ENCODE data around the gene DSCAM.

DSCAM gene

DNA sequence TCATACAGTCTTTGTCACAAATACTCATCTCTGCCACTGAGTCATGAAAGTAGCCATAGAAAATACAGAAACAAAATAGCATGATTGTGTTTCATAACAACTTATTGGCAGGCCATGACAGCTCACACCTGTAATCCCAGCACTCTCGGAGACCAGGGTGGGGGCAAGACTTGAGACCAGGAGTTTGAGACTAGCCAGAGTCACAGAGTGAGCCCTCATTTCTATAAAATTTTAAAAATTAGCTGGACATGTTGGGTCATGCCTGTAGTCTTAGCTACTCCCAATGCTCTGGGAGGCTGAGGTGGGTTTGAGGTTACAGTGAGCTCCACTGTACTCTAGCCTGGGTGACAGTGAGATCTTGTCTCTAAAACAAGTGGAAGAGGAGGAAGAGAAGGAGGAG lies 568.6 kb downstream of the DSCAM start:
- no peak for TF ChIP-seq EZH2phosphoT487 (conservative IDR thresholded peaks at IDR 0.05; ENCODE audit: low read length)
- TF ChIP-seq, protein P1, sequence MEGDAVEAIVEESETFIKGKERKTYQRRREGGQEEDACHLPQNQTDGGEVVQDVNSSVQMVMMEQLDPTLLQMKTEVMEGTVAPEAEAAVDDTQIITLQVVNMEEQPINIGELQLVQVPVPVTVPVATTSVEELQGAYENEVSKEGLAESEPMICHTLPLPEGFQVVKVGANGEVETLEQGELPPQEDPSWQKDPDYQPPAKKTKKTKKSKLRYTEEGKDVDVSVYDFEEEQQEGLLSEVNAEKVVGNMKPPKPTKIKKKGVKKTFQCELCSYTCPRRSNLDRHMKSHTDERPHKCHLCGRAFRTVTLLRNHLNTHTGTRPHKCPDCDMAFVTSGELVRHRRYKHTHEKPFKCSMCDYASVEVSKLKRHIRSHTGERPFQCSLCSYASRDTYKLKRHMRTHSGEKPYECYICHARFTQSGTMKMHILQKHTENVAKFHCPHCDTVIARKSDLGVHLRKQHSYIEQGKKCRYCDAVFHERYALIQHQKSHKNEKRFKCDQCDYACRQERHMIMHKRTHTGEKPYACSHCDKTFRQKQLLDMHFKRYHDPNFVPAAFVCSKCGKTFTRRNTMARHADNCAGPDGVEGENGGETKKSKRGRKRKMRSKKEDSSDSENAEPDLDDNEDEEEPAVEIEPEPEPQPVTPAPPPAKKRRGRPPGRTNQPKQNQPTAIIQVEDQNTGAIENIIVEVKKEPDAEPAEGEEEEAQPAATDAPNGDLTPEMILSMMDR (IDR thresholded peaks at IDR 0.05; ENCODE audit: insufficient read depth, low read length, poor library complexity, severe bottlenecking), result no peak
- Histone ChIP-seq H3K9ac (ENCODE audit: low read length) (no peak overlapping the region), H3K9me3 (ENCODE audit: insufficient read depth, low read length) (no peaks in the 10 kb centered on the region), H3K36me3 (ENCODE audit: low read length) (no peaks in the 10 kb centered on the region), H3F3A (ENCODE audit: insufficient read depth) (no peaks in the 10 kb centered on the region), H3K4me2 (ENCODE audit: low read depth, low read length, poor library complexity, severe bottlenecking) (no peak overlapping the region), H3K4me3 (ENCODE audit: insufficient read depth, low read length, poor library complexity, severe bottlenecking) (no peak overlapping the region), H3K79me2 (ENCODE audit: insufficient read depth, low read length) (no peaks in the 10 kb centered on the region), H4K20me1 (ENCODE audit: low read depth, low read length) (no peaks in the 10 kb centered on the region), H3K9me2 (replicated peaks; ENCODE audit: insufficient read depth, low read length) (no peaks in the 10 kb centered on the region), H3K27me3 (ENCODE audit: low read length) (no peaks in the 10 kb centered on the region), H2AFZ (ENCODE audit: low read depth, low read length, severe bottlenecking) (no peak overlapping the region), H3K27ac (ENCODE audit: low read depth, low read length) (no peak overlapping the region)

- Histone ChIP-seq H3K9ac (ENCODE audit: low read length) (no peak overlapping the region), H3K36me3 (ENCODE audit: low read length) (no peaks in the 10 kb centered on the region), H3K27me3 (ENCODE audit: low read length) (no peaks in the 10 kb centered on the region), H4K20me1 (ENCODE audit: low read depth, low read length) (no peaks in the 10 kb centered on the region), H3K9me3 (ENCODE audit: insufficient read depth, low read length) (no peaks in the 10 kb centered on the region), H3K4me2 (ENCODE audit: low read depth, low read length, poor library complexity, severe bottlenecking) (no peak overlapping the region), H3K4me3 (ENCODE audit: insufficient read depth, low read length, poor library complexity, severe bottlenecking) (no peak overlapping the region), H2AFZ (ENCODE audit: low read depth, low read length, severe bottlenecking) (no peak overlapping the region), H3K9me2 (replicated peaks; ENCODE audit: insufficient read depth, low read length) (no peaks in the 10 kb centered on the region), H3K27ac (ENCODE audit: low read depth, low read length) (no peak overlapping the region), H3K79me2 (ENCODE audit: insufficient read depth, low read length) (no peaks in the 10 kb centered on the region), H3F3A (ENCODE audit: insufficient read depth) (no peaks in the 10 kb centered on the region)
- TF ChIP-seq, protein P1 (IDR thresholded peaks at IDR 0.05; ENCODE audit: insufficient read depth, low read length, poor library complexity, severe bottlenecking), result no peak
- no peak for TF ChIP-seq EZH2phosphoT487 (conservative IDR thresholded peaks at IDR 0.05; ENCODE audit: low read length)
Observed at GRCh38 chr21:40276001-40276400, 571.0 kb downstream of the DSCAM start.

GRCh38 chr21:40272037-40272436 lies 574.9 kb downstream of the DSCAM start:
- H3K27ac ChIP-seq (ENCODE audit: low read depth, low read length), result no peak overlapping the region
- no peaks in the 10 kb centered on the region for H4K20me1 ChIP-seq (ENCODE audit: low read depth, low read length)
- H3K4me3 ChIP-seq (ENCODE audit: insufficient read depth, low read length, poor library complexity, severe bottlenecking), result no peak overlapping the region
- H3K4me2 ChIP-seq (ENCODE audit: low read depth, low read length, poor library complexity, severe bottlenecking), result no peak overlapping the region
- TF ChIP-seq, protein P1 (IDR thresholded peaks at IDR 0.05; ENCODE audit: insufficient read depth, low read length, poor library complexity, severe bottlenecking), result no peak
- TF ChIP-seq EZH2phosphoT487 (conservative IDR thresholded peaks at IDR 0.05; ENCODE audit: low read length), result no peak
- no peaks in the 10 kb centered on the region for H3K36me3 ChIP-seq (ENCODE audit: low read length)
- H2AFZ ChIP-seq (ENCODE audit: low read depth, low read length, severe bottlenecking), result no peak overlapping the region
- no peaks in the 10 kb centered on the region for H3K27me3 ChIP-seq (ENCODE audit: low read length)
- no peaks in the 10 kb centered on the region for H3K79me2 ChIP-seq (ENCODE audit: insufficient read depth, low read length)
- H3K9me2 ChIP-seq (replicated peaks; ENCODE audit: insufficient read depth, low read length), result no peaks in the 10 kb centered on the region
- no peak overlapping the region for H3K9ac ChIP-seq (ENCODE audit: low read length)
- no peaks in the 10 kb centered on the region for H3F3A ChIP-seq (ENCODE audit: insufficient read depth)
- H3K9me3 ChIP-seq (ENCODE audit: insufficient read depth, low read length), result no peaks in the 10 kb centered on the region

All from SU-DHL-6 (cell line).